A673 (cell line): ENCODE measurements around the gene C10orf143.

Source experiments
- CTCF ChIP-seq: fragments of 300-800, 200-600 bp; sonication (generic); conservative IDR thresholded peaks from 2 replicates; pipeline ENCODE4 v1.5.1; 2017; ENCODE audit warnings: low read depth, mild to moderate bottlenecking, antibody characterized with exemption, low read length, moderate library complexity, mixed read lengths
- EZH2 ChIP-seq: fragments of 200-600 bp; sonication (generic); IDR thresholded peaks from 2 replicates; pipeline ENCODE4 v1.6.1; 2017; ENCODE audit warnings: borderline replicate concordance, low read depth, mild to moderate bottlenecking, mixed read lengths, antibody characterized with exemption, low read length; ENCODE audit not compliant: poor library complexity, severe bottlenecking

GRCh38 chr10:130146042-130146441, 35.4 kb upstream of the C10orf143 start:
- no peak for TF ChIP-seq CTCF
- no peak for TF ChIP-seq EZH2
